Bronchial epithelial cell (primary cell): ENCODE results near the gene ZPR1. TPM values are rescaled to one million over a fixed set of nuclear protein-coding genes. Genes with fewer than 3 reads are reported as not detected.

Source experiments
- DNase-seq: peaks from one replicate; pipeline ENCODE4 v3.0.0-alpha.2; 2010; ENCODE audit warnings: low read depth
- FAIRE-seq: peaks from 2 replicates; lab custom pipeline; 2011; peaks lifted over from hg19 to GRCh38; lab: Jason Lieb, UNC
- H3K27me3 ChIP-seq: 2 replicates; pipeline ENCODE4 v1.5.1; 2011; ENCODE audit warnings: low read length; ENCODE audit not compliant: control insufficient read depth, insufficient read depth
- H3K36me3 ChIP-seq: 2 replicates; pipeline ENCODE4 v1.5.1; 2011; ENCODE audit warnings: low read length; ENCODE audit not compliant: control insufficient read depth, insufficient read depth
- H3K4me3 ChIP-seq: 2 replicates; pipeline ENCODE4 v1.5.1; 2011; ENCODE audit warnings: mild to moderate bottlenecking, low read depth, low read length, control low read depth
- total RNA-seq: library from RNA; depleted of rRNA; stranded (reverse); fragments of >200 nt; gene quantifications from 2 replicates; pipeline ENCODE4 v1.2.1, GENCODE V29; 2014
- TF ChIP-seq, protein P1 (sequence below): IDR thresholded peaks from 2 replicates; pipeline ENCODE4 v1.5.1; 2011; ENCODE audit warnings: mild to moderate bottlenecking, moderate library complexity, low read length, control low read depth, inconsistent platforms; ENCODE audit not compliant: insufficient read depth, severe bottlenecking

ZPR1 gene
- total RNA-seq, 1 donor from 2014 or later, result 74.2 TPM

DNA sequence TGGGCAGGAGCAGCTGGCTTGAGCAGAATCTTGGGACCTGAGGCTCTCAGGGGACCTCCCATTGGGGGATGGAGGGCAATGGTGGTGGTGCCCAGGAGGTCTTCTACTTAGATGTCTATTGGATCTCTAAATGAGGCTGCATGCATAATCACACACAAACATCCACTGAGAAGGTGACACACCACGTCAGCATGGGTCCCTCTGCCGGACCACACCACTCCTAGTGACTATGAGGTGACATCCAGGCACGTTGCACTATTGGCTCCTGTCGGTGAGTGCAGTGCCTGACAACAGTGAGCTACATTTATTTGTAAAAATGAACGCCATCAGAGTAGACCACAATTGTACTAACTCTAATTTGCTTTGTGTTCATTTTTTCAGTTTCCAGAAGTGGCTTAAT is 37.6 kb upstream of the ZPR1 start:
- no peak for DNase-seq
- TF ChIP-seq, protein P1, sequence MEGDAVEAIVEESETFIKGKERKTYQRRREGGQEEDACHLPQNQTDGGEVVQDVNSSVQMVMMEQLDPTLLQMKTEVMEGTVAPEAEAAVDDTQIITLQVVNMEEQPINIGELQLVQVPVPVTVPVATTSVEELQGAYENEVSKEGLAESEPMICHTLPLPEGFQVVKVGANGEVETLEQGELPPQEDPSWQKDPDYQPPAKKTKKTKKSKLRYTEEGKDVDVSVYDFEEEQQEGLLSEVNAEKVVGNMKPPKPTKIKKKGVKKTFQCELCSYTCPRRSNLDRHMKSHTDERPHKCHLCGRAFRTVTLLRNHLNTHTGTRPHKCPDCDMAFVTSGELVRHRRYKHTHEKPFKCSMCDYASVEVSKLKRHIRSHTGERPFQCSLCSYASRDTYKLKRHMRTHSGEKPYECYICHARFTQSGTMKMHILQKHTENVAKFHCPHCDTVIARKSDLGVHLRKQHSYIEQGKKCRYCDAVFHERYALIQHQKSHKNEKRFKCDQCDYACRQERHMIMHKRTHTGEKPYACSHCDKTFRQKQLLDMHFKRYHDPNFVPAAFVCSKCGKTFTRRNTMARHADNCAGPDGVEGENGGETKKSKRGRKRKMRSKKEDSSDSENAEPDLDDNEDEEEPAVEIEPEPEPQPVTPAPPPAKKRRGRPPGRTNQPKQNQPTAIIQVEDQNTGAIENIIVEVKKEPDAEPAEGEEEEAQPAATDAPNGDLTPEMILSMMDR, result no peak
- H3K27me3 ChIP-seq, result no peaks in the 10 kb centered on the region
- no peak overlapping the region for H3K4me3 ChIP-seq
- no peak for FAIRE-seq
- H3K36me3 ChIP-seq, result no peaks in the 10 kb centered on the region

DNA sequence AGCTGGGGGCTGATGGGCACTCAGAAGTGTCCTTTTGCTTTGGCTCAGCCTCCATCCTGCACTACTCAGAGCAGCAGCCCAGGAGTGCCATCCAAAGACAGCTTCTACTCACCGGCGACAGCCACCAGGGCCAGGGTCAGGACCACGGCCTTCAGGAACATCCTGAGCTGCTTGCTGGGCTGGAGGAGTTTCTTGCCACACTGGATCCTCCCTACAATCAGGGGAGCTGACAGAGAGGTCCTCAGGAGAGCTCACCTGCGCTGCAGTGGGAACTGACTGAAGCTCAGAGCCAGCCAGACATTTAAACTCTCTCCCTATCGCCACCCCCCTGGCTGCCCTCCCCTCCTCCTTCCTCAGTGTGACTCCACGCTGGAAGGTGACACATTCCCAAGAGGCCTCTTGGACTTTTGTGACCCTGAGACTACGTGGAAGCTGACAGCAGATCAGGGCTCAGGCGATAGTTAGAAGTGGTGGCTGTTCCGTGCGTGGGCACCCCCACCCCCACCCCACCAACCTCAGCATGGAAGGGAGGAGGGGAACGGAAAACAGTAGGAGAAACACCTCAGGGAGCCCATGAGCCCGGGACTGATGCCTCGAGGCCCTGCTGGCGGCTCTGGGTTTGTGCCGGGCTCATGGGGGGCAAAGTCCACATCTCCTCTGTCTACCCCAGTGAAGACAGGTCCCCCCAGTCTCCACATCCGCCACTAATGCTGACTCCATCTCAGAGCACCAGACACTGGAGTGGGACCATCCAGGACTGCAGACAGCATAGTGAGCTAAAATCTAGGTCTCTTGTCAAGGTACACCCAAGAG is 35.4 kb upstream of the ZPR1 start, which contains the start of gene APOA4:
Gene APOA4 (minus strand): TSS at position 274 of the 813 bp plus-strand sequence. CDS start 113 bp downstream, at position 161.
- FAIRE-seq (no peak), DNase-seq (no peak)
- Histone ChIP-seq H3K36me3 (no peaks in the 10 kb centered on the region), H3K27me3 (no peaks in the 10 kb centered on the region), H3K4me3 (no peak within 1 kb of the TSS)
- TF ChIP-seq, protein P1, result no peak

DNA sequence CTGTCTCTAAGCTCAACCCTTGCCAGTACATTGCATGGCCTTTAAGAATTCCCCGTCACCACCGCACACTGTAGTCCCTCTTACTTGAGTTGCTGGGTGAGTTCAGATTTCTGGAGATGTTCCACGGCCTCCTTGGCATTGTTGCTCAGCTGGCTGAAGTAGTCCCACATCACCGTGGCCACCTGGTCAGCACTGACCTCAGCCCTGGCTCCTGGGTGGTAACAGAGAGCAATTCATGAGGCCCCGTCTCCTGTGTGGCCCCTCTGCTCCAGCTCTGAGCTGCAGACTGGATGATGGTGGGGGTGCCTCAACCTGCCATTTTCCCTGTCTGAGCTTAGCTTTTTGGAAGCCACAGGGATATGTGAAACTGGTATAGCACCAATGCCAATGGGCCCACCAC is 34.8 kb upstream of the ZPR1 start:
- Histone ChIP-seq H3K4me3 (no peak overlapping the region), H3K36me3 (no peaks in the 10 kb centered on the region), H3K27me3 (no peaks in the 10 kb centered on the region)
- TF ChIP-seq, protein P1, result no peak
- no peak for DNase-seq
- FAIRE-seq, result no peak

DNA sequence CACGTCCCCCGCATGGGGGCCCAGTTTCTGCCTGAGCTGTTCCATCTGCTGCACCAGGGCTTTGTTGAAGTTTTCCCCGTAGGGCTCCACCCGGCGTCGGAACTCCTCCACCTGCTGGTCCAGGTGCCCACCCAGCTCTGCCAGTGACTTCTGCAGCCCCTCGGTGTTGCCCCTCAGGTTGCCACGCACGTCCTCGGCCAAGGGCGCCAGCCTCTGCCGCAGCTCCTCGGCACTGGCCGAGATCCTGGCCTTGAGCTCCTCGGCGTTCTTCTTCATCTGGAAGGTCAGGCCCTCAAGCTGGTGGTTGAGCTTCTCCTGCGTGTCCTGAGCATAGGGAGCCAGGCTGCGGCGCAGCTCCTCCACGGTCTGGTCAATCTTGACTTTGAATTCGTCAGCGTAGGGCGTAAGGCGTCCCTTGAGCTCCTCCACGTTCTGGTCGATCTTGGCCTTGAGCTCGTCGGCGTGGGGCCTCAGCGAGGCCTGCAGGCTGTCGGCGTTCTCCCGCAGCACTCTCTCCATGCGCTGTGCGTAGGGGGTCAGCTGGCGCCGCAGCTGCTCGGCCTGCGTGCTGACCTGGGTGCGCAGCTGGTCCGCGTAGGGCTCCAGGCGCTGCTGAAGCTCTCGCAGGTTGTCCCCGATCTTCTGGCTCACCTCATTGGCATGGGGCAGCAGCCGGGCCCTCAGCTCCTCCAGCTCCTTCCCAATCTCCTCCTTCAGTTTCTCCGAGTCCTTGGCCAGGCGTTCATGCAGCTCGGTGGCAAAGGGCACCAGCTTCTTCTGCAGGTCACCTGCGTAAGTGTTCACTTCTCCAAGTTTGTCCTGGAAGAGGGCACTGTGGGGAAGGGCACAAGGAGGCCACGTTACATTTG is 33.5 kb upstream of the ZPR1 start:
- FAIRE-seq, result no peak

DNA sequence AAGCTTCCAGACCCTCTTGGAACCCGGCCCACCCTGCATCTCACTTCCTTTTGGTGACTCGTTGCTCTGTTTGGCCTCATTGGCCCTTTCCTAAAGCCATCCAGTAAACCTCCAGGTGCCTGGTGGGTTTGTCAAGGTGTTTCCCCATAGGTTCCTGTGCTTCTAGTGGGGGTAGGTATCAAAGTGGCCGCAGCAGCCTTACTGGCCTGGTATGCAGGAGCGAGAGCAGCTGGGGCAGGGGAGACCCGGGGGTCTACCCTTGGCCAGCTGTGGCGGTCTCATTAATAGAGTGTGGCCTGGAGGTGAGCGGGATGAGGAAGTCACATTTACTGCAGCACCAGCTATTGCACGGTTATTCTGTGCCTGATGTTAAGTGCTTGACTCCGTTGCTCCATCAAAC is 31.2 kb upstream of the ZPR1 start:
- FAIRE-seq, result no peak
- TF ChIP-seq, protein P1, result no peak
- DNase-seq, result no peak
- Histone ChIP-seq H3K36me3 (no peaks in the 10 kb centered on the region), H3K27me3 (no peaks in the 10 kb centered on the region), H3K4me3 (no peak overlapping the region)

More for the DNA sequence above, 33.5 kb upstream of the ZPR1 start:
- Histone ChIP-seq H3K36me3 (no peaks in the 10 kb centered on the region), H3K4me3 (no peak overlapping the region), H3K27me3 (no peaks in the 10 kb centered on the region)
- no peak for DNase-seq
- TF ChIP-seq, protein P1, result no peak
